SK-N-SH treated with all-trans-retinoic acid at 6 μM for 48 hours (cell line): ENCODE data around the gene DYNC2I2.

ENCODE experiments used
- BACH2 ChIP-seq: fragments of 250-450 bp; sonication (Bioruptor Pico); IDR thresholded peaks from 2 replicates; pipeline ENCODE4 v1.9.0; 2021; ENCODE audit warnings: mild to moderate bottlenecking, borderline replicate concordance
- ISL1 ChIP-seq: fragments of 250-450 bp; sonication (Bioruptor Pico); IDR thresholded peaks from 2 replicates; pipeline ENCODE4 v2.1.2; 2022; ENCODE audit warnings: mild to moderate bottlenecking, moderate library complexity
- OSR1 ChIP-seq: fragments of 250-450 bp; sonication (Bioruptor Pico); IDR thresholded peaks from 2 replicates; pipeline ENCODE4 v1.8.0; 2022; ENCODE audit warnings: moderate library complexity, mild to moderate bottlenecking, inconsistent platforms
- ZFP3 ChIP-seq: fragments of 250-450 bp; sonication (Bioruptor Pico); IDR thresholded peaks from 2 replicates; pipeline ENCODE4 v1.5.0; 2020; ENCODE audit warnings: mild to moderate bottlenecking, moderate library complexity
- ZFP30 ChIP-seq: fragments of 450-650 bp; formaldehyde crosslinking; IDR thresholded peaks from 2 replicates; pipeline ENCODE4 v1.5.0; 2022; ENCODE audit warnings: mild to moderate bottlenecking, moderate library complexity

DNA sequence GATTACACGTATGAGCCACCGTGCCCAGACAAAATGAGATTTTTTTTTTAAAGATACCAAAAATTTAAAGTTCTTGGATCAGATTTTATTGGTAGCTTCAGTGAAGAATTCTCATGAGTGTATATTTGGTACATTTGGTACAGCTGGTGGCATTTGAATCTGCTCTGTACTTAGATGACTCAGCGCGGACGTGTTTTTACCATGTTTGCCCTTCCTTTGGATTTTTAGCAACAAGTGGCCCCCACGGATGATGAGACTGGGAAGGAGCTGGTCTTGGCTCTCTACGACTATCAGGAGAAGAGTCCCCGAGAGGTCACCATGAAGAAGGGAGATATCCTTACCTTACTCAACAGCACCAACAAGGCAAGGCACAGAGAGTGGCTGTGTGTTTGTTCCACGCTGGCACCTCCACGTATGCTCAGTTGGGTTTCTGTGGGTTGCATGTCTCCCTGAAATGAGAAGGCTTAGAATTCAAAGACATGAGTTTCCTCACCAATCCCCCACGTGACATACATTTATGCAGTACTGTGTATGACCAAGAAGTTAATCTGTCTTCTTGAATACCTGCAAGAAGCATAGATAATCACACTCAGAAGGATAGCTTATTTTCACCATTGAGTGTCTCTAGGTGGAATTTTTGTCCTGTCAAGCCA, 67.9 kb downstream of the DYNC2I2 start:
- no peak for TF ChIP-seq BACH2 (CRISPR knock-in tag)
- no peak for TF ChIP-seq OSR1
- no peak for TF ChIP-seq ISL1 (CRISPR knock-in tag)
- no peak for TF ChIP-seq ZFP30 (CRISPR knock-in tag)
- TF ChIP-seq ZFP3: no peak
